ENCODE measurements around the gene PTPRD.

DNA sequence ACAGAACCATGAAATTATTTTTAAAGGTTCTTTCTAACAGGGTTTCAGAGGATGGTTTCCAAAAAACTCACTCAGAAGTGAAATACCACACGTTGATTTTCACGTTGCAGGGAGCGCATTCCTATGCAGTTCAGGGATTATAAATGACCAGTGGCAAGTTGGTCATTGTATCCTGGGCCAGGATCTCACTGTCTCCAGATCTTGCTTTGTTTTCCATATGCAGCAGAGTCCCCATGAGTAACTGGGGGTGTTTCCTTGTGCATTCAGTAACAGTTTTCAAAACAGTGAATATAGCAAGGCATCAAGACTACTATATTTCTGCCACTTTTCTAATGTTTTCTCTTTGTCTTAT, 1748.3 kb downstream of the PTPRD start:
- no peak for TF ChIP-seq POLR2AphosphoS5 (IDR thresholded peaks at IDR 0.05; ENCODE audit: low read depth, low read length)
- TF ChIP-seq, protein P1, sequence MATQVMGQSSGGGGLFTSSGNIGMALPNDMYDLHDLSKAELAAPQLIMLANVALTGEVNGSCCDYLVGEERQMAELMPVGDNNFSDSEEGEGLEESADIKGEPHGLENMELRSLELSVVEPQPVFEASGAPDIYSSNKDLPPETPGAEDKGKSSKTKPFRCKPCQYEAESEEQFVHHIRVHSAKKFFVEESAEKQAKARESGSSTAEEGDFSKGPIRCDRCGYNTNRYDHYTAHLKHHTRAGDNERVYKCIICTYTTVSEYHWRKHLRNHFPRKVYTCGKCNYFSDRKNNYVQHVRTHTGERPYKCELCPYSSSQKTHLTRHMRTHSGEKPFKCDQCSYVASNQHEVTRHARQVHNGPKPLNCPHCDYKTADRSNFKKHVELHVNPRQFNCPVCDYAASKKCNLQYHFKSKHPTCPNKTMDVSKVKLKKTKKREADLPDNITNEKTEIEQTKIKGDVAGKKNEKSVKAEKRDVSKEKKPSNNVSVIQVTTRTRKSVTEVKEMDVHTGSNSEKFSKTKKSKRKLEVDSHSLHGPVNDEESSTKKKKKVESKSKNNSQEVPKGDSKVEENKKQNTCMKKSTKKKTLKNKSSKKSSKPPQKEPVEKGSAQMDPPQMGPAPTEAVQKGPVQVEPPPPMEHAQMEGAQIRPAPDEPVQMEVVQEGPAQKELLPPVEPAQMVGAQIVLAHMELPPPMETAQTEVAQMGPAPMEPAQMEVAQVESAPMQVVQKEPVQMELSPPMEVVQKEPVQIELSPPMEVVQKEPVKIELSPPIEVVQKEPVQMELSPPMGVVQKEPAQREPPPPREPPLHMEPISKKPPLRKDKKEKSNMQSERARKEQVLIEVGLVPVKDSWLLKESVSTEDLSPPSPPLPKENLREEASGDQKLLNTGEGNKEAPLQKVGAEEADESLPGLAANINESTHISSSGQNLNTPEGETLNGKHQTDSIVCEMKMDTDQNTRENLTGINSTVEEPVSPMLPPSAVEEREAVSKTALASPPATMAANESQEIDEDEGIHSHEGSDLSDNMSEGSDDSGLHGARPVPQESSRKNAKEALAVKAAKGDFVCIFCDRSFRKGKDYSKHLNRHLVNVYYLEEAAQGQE (IDR thresholded peaks at IDR 0.05; ENCODE audit: insufficient read depth in 1 of 2, low read depth in 2 of 2, low read length in 2 of 2): no peak
- no peak for TF ChIP-seq SIN3A (IDR thresholded peaks at IDR 0.05; ENCODE audit: borderline replicate concordance, insufficient read depth, low read length)
- TF ChIP-seq TAF1 (IDR thresholded peaks at IDR 0.05; ENCODE audit: borderline replicate concordance, insufficient read depth, low read length): no peak

Data from PFSK-1 (cell line).